ENCODE data around the gene ZBTB45. TPM values are rescaled to one million over a fixed set of nuclear protein-coding genes. Genes with fewer than 3 reads are reported as not detected.

ZBTB45 gene
- total and polyA plus RNA-seq, 9 of the 15 experiments (the other 6 are each of a cell fraction or from before 2014, with no cell fraction given) = 0.08 to 16.1 (median 1.8) TPM

DNA sequence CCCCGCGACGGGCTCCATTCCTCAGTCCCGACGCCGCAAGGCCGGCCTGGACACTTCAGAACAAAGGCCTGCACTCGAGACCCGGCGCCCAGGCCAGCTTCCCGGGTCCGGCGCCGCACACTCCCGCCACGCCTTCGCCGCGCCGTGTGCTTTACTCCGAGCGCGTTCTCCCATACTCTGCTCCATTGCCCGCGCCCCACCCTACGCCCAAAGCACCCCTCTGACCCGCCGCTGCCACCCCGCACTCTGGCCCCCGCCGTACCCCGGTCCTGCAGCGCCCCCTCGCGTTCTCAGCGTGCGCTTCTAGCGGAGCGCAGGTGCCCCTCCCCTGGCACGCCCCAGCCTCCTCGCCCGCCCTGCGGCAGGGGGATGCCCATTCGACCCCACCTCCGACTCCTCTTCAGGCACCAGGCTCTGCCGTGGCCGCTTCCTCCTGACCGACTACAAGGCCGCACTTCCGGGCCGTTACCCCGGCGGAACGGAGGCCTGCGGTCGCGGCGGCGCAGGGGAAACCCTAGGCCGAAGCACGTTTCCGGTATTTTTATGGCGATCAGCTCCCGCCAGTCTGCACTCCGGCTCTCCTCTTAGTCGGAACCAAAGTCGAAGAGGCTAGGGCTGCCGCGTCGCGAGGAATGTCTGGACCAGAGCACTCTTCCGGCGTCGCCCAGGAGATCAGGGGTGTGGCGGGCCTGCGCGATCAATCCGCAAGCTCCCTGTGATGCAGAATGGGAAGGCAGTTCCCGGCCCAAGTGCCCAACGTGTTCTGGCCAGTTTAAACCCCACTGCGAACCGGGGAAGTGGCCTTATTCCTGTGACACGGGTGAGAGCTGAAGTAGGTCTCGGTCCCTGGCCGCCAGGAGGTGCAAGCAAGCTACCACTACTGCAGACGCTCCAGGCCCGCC lies at the start of gene ZBTB45 (continued):
- TF ChIP-seq FOS (IDR thresholded peaks at IDR 0.05; ENCODE audit: extremely low read depth, insufficient read length) (no peak), SIN3A (IDR thresholded peaks at IDR 0.05; ENCODE audit: borderline replicate concordance in 2 of 2, control insufficient read depth in 1 of 2, low read depth in 2 of 2, low read length in 2 of 2) (peak; percentile 6 to 85; a peak in 2 of 4 replicates), ZNF146 (CRISPR knock-in tag; IDR thresholded peaks at IDR 0.05; ENCODE audit: unreplicated experiment) (no peak), TAF7 (tag; IDR thresholded peaks at IDR 0.05) (peak; percentile 87), EZH2 (IDR thresholded peaks at IDR 0.05; ENCODE audit: borderline replicate concordance, low read depth, low read length) (no peak), MYNN (IDR thresholded peaks at IDR 0.05) (peak; percentile 65), MYNN (CRISPR knock-in tag; IDR thresholded peaks at IDR 0.05) (no peak), PURB (CRISPR knock-in tag; IDR thresholded peaks at IDR 0.05; ENCODE audit: low read depth) (no peak), ZNF174 (CRISPR knock-in tag; IDR thresholded peaks at IDR 0.05) (no peak), NEUROD1 (IDR thresholded peaks at IDR 0.05; ENCODE audit: borderline replicate concordance, low read depth, low read length, partially characterized antibody) (peak; percentile 75), ESRRA (IDR thresholded peaks at IDR 0.05; ENCODE audit: borderline replicate concordance, low read depth) (peak; percentile 91), TAL1 (IDR thresholded peaks at IDR 0.05) (no peak), ZNF263 (CRISPR knock-in tag; IDR thresholded peaks at IDR 0.05; ENCODE audit: borderline replicate concordance) (peak; percentile 79; the same call in 1 of the 2 replicates), BDP1 (IDR thresholded peaks at IDR 0.05; ENCODE audit: insufficient read depth, insufficient read length) (no peak), TBL1XR1 (IDR thresholded peaks at IDR 0.05; ENCODE audit: low read length in 2 of 2) (peak; percentile 68 to 70; a peak in 3 of 4 replicates), MCM2 (IDR thresholded peaks at IDR 0.05; ENCODE audit: low read depth) (no peak), JUND (IDR thresholded peaks at IDR 0.05; ENCODE audit: borderline replicate concordance, low read depth, low read length) (peak; percentile 79), JUND (tag; IDR thresholded peaks at IDR 0.05; ENCODE audit: borderline replicate concordance, low read depth, low read length) (peak; percentile 74; the same call in 1 of the 3 replicates), HNRNPUL1 (IDR thresholded peaks at IDR 0.05; ENCODE audit: low read length) (no peak), MED1 (CRISPR knock-in tag; IDR thresholded peaks at IDR 0.05; ENCODE audit: borderline replicate concordance) (0 out of 2 replicates have a peak, but pooled peaks have one; percentile 28)
- TF ChIP-seq, protein P1, sequence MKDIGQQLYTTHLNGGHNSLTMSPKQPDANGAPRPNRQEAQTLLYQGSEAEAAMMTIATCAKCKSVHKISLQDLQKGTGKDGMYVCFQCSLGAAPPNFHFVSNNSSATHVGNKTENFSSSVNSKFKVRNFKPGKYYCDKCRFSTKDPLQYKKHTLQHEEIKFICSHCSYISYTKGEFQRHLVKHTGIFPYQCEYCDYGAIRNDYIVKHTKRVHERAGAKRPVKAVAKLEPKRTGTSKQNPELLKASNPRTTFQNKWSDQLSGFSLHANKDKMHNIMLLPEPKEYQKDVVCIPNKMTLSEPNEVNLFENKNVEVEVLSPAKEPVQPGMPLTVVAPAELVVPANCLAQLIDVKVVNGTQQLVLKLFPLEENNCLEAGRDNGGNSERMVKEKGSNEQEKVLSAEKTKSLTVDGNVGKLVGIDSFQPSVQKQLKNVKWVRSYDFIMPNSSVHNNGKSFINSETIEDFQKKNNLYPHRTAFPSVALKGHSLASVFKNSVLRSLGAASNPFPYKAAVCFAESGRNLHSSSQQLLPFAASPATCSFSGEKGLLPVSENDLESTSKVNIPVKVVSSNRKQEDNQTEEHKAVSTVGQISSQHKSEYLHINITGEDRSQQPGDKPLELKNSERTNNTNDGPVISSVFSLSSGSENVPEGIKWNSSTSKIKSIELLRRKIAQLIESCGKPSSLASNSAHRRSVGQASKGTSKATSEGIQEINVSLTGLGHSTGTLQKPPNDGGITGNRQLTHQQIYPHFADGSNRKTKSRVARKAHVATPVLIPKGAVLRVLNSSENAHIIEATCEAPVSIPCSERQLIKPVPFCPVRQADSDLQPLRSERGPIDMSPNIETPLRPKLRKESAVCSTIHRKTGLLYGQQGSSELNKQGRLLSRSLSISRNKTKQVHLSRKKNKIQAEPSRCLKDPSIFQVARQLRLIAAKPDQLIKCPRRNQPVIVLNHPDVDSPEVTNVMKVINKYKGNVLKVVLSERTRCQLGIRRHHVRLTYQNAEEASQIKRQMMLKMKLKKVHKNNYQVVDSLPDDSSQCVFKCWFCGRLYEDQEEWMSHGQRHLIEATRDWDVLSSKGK (CRISPR knock-in tag; IDR thresholded peaks at IDR 0.05) = no peak
- TF ChIP-seq, protein P2, sequence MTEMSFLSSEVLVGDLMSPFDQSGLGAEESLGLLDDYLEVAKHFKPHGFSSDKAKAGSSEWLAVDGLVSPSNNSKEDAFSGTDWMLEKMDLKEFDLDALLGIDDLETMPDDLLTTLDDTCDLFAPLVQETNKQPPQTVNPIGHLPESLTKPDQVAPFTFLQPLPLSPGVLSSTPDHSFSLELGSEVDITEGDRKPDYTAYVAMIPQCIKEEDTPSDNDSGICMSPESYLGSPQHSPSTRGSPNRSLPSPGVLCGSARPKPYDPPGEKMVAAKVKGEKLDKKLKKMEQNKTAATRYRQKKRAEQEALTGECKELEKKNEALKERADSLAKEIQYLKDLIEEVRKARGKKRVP (CRISPR knock-in tag; IDR thresholded peaks at IDR 0.05) = no peak
- TF ChIP-seq, protein P3, sequence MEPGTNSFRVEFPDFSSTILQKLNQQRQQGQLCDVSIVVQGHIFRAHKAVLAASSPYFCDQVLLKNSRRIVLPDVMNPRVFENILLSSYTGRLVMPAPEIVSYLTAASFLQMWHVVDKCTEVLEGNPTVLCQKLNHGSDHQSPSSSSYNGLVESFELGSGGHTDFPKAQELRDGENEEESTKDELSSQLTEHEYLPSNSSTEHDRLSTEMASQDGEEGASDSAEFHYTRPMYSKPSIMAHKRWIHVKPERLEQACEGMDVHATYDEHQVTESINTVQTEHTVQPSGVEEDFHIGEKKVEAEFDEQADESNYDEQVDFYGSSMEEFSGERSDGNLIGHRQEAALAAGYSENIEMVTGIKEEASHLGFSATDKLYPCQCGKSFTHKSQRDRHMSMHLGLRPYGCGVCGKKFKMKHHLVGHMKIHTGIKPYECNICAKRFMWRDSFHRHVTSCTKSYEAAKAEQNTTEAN (CRISPR knock-in tag; IDR thresholded peaks at IDR 0.05) = peak; percentile 74; the same call in 1 of the 2 replicates

All from K562 (cell line).